GM23338 (cell line): Measurements from ENCODE around the gene ERBB4. TPM values are rescaled to one million over a fixed set of nuclear protein-coding genes. Genes with fewer than 3 reads are reported as not detected.

Experiments used
- ATAC-seq: fragments of 200-7000 bp; cut with Tn5 transposase; 3 replicates; pipeline ENCODE4 v1.9.1; 2020
- DNase-seq: peaks from one replicate; pipeline ENCODE4 v3.0.0-alpha.2; 2015; ENCODE audit warnings: low spot score
- H2AFZ ChIP-seq: fragments of 200-600 bp; sonication (generic); 2 replicates; pipeline ENCODE4 v1.8.0; 2016; ENCODE audit warnings: antibody characterized with exemption, mild to moderate bottlenecking, moderate library complexity
- H3F3A ChIP-seq: fragments of 200-600 bp; sonication (generic); replicated peaks from 2 replicates; pipeline ENCODE4 v1.8.0; 2017; ENCODE audit warnings: antibody characterized with exemption, mixed run types, low read depth
- H3K27ac ChIP-seq: fragments of 200-600 bp; sonication (generic); 2 replicates; pipeline ENCODE4 v1.6.1; 2016; ENCODE audit warnings: low read depth
- H3K27me3 ChIP-seq: fragments of 200-600 bp; sonication (generic); 2 replicates; pipeline ENCODE4 v1.8.0; 2016; ENCODE audit warnings: mild to moderate bottlenecking, mixed run types, moderate library complexity; ENCODE audit not compliant: insufficient read depth
- H3K36me3 ChIP-seq: fragments of 200-600 bp; sonication (generic); 2 replicates; pipeline ENCODE4 v1.8.0; 2016; ENCODE audit warnings: mild to moderate bottlenecking; ENCODE audit not compliant: insufficient read depth
- H3K4me1 ChIP-seq: fragments of 200-600 bp; sonication (generic); 2 replicates; pipeline ENCODE4 v1.8.0; 2016; ENCODE audit warnings: mild to moderate bottlenecking, moderate library complexity; ENCODE audit not compliant: insufficient read depth
- H3K4me2 ChIP-seq: fragments of 200-600 bp; sonication (generic); 2 replicates; pipeline ENCODE4 v1.7.1; 2017; ENCODE audit warnings: mixed run types
- H3K4me3 ChIP-seq: fragments of 200-600 bp; sonication (generic); 2 replicates; pipeline ENCODE4 v1.6.1; 2016; ENCODE audit warnings: mixed run types
- H3K79me2 ChIP-seq: fragments of 200-600 bp; sonication (generic); replicated peaks from 2 replicates; pipeline ENCODE4 v1.8.0; 2017; ENCODE audit warnings: mild to moderate bottlenecking; ENCODE audit not compliant: insufficient read depth
- H3K9me2 ChIP-seq: fragments of 200-600 bp; sonication (generic); 2 replicates; pipeline ENCODE4 v1.8.0; 2017; ENCODE audit not compliant: insufficient read depth
- H4K20me1 ChIP-seq: fragments of 200-600 bp; sonication (generic); replicated peaks from 2 replicates; pipeline ENCODE4 v1.8.0; 2017; ENCODE audit warnings: mild to moderate bottlenecking; ENCODE audit not compliant: insufficient read depth
- H3K27ac Mint-ChIP-seq: 2 replicates; pipeline ENCODE4 v1.8.0; 2020; ENCODE audit warnings: inconsistent platforms, mild to moderate bottlenecking, moderate library complexity, mixed read lengths
- H3K27me3 Mint-ChIP-seq: 3 replicates; pipeline ENCODE4 v1.8.0; 2022; ENCODE audit warnings: low read depth, mild to moderate bottlenecking, moderate library complexity, mixed read lengths, inconsistent platforms; ENCODE audit not compliant: insufficient read depth, poor library complexity
- H3K36me3 Mint-ChIP-seq: 3 replicates; pipeline ENCODE4 v1.8.0; 2021; ENCODE audit warnings: low read depth, mild to moderate bottlenecking, inconsistent platforms, moderate library complexity, mixed read lengths
- H3K4me1 Mint-ChIP-seq: 3 replicates; pipeline ENCODE4 v1.8.0; 2020; ENCODE audit warnings: mild to moderate bottlenecking, inconsistent platforms, mixed read lengths
- H3K4me3 Mint-ChIP-seq: 3 replicates; pipeline ENCODE4 v1.8.0; 2021; ENCODE audit warnings: moderate library complexity, mild to moderate bottlenecking, inconsistent platforms, mixed read lengths
- H3K9me3 Mint-ChIP-seq: 3 replicates; pipeline ENCODE4 v1.8.0; 2020; ENCODE audit warnings: moderate library complexity, mild to moderate bottlenecking, inconsistent platforms, mixed read lengths
- CREB1 ChIP-seq: fragments of 250-450 bp; sonication (Bioruptor Pico); IDR thresholded peaks from 2 replicates; pipeline ENCODE4 v1.5.0; 2020; ENCODE audit warnings: low read depth, mild to moderate bottlenecking, moderate library complexity
- EZH2 ChIP-seq: fragments of 200-600 bp; sonication (generic); IDR thresholded peaks from one replicate; pipeline ENCODE4 v1.8.0; 2017; ENCODE audit warnings: antibody characterized with exemption, mild to moderate bottlenecking, low read depth; ENCODE audit not compliant: unreplicated experiment
- EZH2phosphoT487 ChIP-seq: fragments of 200-600 bp; sonication (generic); IDR thresholded peaks from one replicate; pipeline ENCODE4 v1.8.1; 2018; ENCODE audit warnings: antibody characterized with exemption; ENCODE audit not compliant: unreplicated experiment
- JUNB ChIP-seq: IDR thresholded peaks from one replicate; pipeline ENCODE4 v1.6.1; 2016; ENCODE audit warnings: antibody characterized with exemption; ENCODE audit not compliant: unreplicated experiment
- NANOG ChIP-seq: IDR thresholded peaks from 2 replicates; pipeline ENCODE4 v1.6.1; 2016; ENCODE audit warnings: antibody characterized with exemption, borderline replicate concordance
- POLR2AphosphoS5 ChIP-seq: IDR thresholded peaks from 2 replicates; pipeline ENCODE4 v1.6.1; 2016; ENCODE audit warnings: antibody characterized with exemption, low read depth
- REST ChIP-seq: IDR thresholded peaks from one replicate; pipeline ENCODE4 v1.6.1; 2018; ENCODE audit warnings: antibody characterized with exemption; ENCODE audit not compliant: unreplicated experiment
- STAT1 ChIP-seq: IDR thresholded peaks from one replicate; pipeline ENCODE4 v1.6.1; 2016; ENCODE audit warnings: antibody characterized with exemption; ENCODE audit not compliant: unreplicated experiment
- ZNF114 ChIP-seq: fragments of 250-450 bp; sonication (Bioruptor Pico); IDR thresholded peaks from 2 replicates; pipeline ENCODE4 v1.5.0; 2020; ENCODE audit warnings: mild to moderate bottlenecking, moderate library complexity
- ZNF331 ChIP-seq: fragments of 250-450 bp; sonication (Bioruptor Pico); IDR thresholded peaks from 2 replicates; pipeline ENCODE4 v1.5.0; 2020; ENCODE audit warnings: low read depth, mild to moderate bottlenecking, moderate library complexity
- polyA plus RNA-seq: library from polyadenylated mRNA; unstranded; fragments of >200 nt; fragmentation: Nextera tagmentation; extraction: Ambion mirVana; gene quantifications from 2 replicates; pipeline ENCODE4 v1.2.1, GENCODE V29; 2016
- total RNA-seq: library from RNA; depleted of rRNA; stranded (reverse); fragments of >200 nt; shearing (Covaris generic); gene quantifications from 2 replicates; pipeline ENCODE4 v1.2.3, GENCODE V29; 2014
- TF ChIP-seq, protein P1 (sequence below), 2 experiments: fragments of 200-600 bp in 1 of 2; sonication (generic) in 1 of 2; conservative IDR thresholded peaks; 2 replicates each; pipeline versions ENCODE4 v1.5.1 to v1.6.1; 2016 to 2017; ENCODE audit warnings: antibody characterized with exemption in 2 of 2, low read depth in 2 of 2, mild to moderate bottlenecking in 2 of 2, moderate library complexity in 1 of 2
- TF ChIP-seq, protein P2 (sequence below): IDR thresholded peaks from 2 replicates; pipeline ENCODE4 v1.6.1; 2016; ENCODE audit warnings: antibody characterized with exemption

The ERBB4 gene
- total and polyA plus RNA-seq, 2 experiments from 2014 or later: 0.73 to 1.1 TPM

GRCh38 chr2:212387146-212387545, 151.5 kb downstream of the ERBB4 start (continued):
- TF ChIP-seq, protein P1, sequence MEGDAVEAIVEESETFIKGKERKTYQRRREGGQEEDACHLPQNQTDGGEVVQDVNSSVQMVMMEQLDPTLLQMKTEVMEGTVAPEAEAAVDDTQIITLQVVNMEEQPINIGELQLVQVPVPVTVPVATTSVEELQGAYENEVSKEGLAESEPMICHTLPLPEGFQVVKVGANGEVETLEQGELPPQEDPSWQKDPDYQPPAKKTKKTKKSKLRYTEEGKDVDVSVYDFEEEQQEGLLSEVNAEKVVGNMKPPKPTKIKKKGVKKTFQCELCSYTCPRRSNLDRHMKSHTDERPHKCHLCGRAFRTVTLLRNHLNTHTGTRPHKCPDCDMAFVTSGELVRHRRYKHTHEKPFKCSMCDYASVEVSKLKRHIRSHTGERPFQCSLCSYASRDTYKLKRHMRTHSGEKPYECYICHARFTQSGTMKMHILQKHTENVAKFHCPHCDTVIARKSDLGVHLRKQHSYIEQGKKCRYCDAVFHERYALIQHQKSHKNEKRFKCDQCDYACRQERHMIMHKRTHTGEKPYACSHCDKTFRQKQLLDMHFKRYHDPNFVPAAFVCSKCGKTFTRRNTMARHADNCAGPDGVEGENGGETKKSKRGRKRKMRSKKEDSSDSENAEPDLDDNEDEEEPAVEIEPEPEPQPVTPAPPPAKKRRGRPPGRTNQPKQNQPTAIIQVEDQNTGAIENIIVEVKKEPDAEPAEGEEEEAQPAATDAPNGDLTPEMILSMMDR (conservative IDR thresholded peaks at IDR 0.05; ENCODE audit: low read depth in 2 of 2): no peak
- TF ChIP-seq NANOG (no peak), EZH2phosphoT487 (no peak), STAT1 (no peak), JUNB (no peak), CREB1 (no peak)
- TF ChIP-seq, protein P2, sequence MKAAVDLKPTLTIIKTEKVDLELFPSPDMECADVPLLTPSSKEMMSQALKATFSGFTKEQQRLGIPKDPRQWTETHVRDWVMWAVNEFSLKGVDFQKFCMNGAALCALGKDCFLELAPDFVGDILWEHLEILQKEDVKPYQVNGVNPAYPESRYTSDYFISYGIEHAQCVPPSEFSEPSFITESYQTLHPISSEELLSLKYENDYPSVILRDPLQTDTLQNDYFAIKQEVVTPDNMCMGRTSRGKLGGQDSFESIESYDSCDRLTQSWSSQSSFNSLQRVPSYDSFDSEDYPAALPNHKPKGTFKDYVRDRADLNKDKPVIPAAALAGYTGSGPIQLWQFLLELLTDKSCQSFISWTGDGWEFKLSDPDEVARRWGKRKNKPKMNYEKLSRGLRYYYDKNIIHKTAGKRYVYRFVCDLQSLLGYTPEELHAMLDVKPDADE: no peak

DNA sequence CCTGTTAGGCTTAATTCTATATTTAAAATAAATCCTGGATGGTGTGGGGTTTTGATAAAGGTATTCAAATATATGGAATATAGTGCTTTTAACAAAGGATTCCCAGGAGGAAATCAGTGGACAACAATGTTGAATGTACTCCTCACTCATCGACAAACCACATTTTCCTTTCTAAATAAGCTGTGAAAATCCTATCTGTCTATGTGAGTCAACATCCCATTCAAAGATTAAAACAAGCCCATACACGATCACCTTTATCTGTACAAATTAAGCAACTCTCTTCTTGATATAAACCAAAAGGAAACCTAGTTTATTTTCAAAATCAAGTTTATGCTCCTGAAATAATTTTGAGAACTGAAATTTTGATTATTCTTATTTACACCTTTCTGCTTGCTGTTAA, 153.4 kb downstream of the ERBB4 start:
- H3F3A ChIP-seq: no peaks in the 10 kb centered on the region
- ATAC-seq (no peak), DNase-seq (no peak)
- H3K36me3 ChIP-seq: no peaks in the 10 kb centered on the region
- peaks cover 15% of the 10 kb centered on the region for H3K4me1 ChIP-seq
- Mint-ChIP-seq H3K36me3 (no peaks in the 10 kb centered on the region), H3K27me3 (peaks cover 2% of the 10 kb centered on the region), H3K27ac (no peak overlapping the region; the same call in 1 of the 2 replicates), H3K9me3 (no peaks in the 10 kb centered on the region), H3K4me1 (peaks cover 12% of the 10 kb centered on the region; the same call in 2 of the 3 replicates), H3K4me3 (no peak overlapping the region)
- no peak overlapping the region for H2AFZ ChIP-seq
- no peaks in the 10 kb centered on the region for H4K20me1 ChIP-seq
- no peak overlapping the region for H3K4me3 ChIP-seq
- H3K4me2 ChIP-seq: no peak overlapping the region
- no peaks in the 10 kb centered on the region for H3K9me2 ChIP-seq
- TF ChIP-seq JUNB: no peak
- TF ChIP-seq, protein P2: no peak
- no peak for TF ChIP-seq ZNF114 (CRISPR knock-in tag)
- H3K27me3 ChIP-seq: no peaks in the 10 kb centered on the region
- no peaks in the 10 kb centered on the region for H3K79me2 ChIP-seq
- H3K27ac ChIP-seq: no peak overlapping the region

GRCh38 chr2:212384027-212384426, 154.6 kb downstream of the ERBB4 start:
- no peak for ATAC-seq
- TF ChIP-seq POLR2AphosphoS5 (no peak), EZH2 (no peak), EZH2phosphoT487 (no peak), ZNF331 (CRISPR knock-in tag) (no peak), NANOG (no peak), JUNB (no peak), REST (no peak), CREB1 (no peak), ZNF114 (CRISPR knock-in tag) (no peak)
- TF ChIP-seq, protein P1 (conservative IDR thresholded peaks at IDR 0.05; ENCODE audit: low read depth in 2 of 2): no peak

More at GRCh38 chr2:212384027-212384426, 154.6 kb downstream of the ERBB4 start:
- peak overlapping the region; percentile 35; the same call in 1 of the 2 replicates for H3K27ac ChIP-seq
- no peak for DNase-seq
- no peak overlapping the region for H3K4me3 Mint-ChIP-seq
- H3K4me3 ChIP-seq: no peak overlapping the region
- no peak overlapping the region for H2AFZ ChIP-seq
- no peaks in the 10 kb centered on the region for H4K20me1 ChIP-seq
- H3F3A ChIP-seq: no peaks in the 10 kb centered on the region
- H3K4me1 Mint-ChIP-seq: peaks cover 12% of the 10 kb centered on the region; the same call in 2 of the 3 replicates
- H3K9me2 ChIP-seq: no peaks in the 10 kb centered on the region
- H3K36me3 Mint-ChIP-seq: no peaks in the 10 kb centered on the region
- no peaks in the 10 kb centered on the region for H3K79me2 ChIP-seq
- no peaks in the 10 kb centered on the region for H3K9me3 Mint-ChIP-seq
- H3K36me3 ChIP-seq: no peaks in the 10 kb centered on the region
- peak overlapping the region; percentile 14; the same call in 1 of the 2 replicates for H3K4me2 ChIP-seq
- H3K27ac Mint-ChIP-seq: peak overlapping the region; percentile 57
- H3K27me3 Mint-ChIP-seq: peaks cover 2% of the 10 kb centered on the region
- H3K27me3 ChIP-seq: no peaks in the 10 kb centered on the region
- peaks cover 15% of the 10 kb centered on the region for H3K4me1 ChIP-seq
